GM21723 (cell line): ENCODE data around the gene TRAF1.

ENCODE experiments used
- ATAC-seq: cut with Tn5 transposase; IDR thresholded peaks from one replicate; pipeline ENCODE4 v1.9.1; 2021; ENCODE audit warnings: mild to moderate bottlenecking, moderate library complexity; ENCODE audit not compliant: unreplicated experiment

The TRAF1 gene

DNA sequence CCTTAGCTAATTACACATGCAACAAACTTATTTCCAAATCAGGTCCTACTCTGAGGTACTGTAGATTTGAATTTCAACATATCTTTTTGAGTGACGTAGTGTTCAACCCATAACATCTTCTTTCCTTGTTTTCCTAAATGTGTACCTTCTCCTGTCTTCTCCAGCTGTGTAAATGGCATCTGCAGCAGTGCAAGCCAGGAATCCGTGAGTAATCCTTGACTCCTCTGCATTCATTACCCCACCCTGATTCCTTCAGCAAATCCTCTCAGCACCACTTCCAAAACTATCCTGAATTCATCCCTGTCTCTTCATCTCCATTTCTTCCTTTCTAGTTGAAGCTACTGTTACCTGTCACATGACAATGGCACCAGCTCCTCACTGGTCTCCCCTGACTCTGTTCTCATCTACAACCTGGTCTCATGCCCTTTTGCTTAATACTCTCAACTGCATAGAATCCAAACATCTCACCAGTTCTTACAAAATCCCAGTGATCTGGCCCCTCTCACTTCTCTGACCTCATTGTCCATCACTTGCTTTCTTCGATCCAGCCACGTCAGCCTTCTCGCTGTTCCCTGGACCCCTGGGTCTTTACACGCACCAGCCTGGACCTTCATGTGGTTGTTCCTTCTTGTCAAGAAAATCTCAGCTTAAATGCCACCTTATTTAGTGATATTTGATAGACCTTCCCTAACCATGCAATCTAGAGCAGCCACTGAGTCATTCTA lies 14.6 kb upstream of the TRAF1 start:
- no peak for ATAC-seq

DNA sequence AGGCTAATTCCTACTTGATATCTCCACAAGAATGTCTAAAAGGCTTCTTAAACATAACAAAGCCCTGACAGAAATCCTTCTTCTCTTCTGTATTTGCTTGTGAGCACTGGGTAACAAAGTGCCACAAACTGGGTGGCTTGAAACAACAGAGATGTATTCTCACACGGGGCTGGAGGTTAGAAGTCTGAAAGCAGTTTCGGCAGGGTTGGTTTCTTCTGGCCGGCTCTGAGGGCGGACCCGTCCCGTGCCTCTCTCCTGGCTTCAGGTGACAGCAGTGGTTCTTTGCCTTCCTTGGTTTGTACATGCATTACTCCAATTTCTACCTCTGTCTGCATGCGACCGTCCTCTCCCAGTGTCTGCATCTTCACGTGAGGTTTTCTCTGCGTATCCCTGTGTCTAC lies 14.0 kb upstream of the TRAF1 start:
- no peak for ATAC-seq

GRCh38 chr9:120938851-120939250 lies 12.3 kb upstream of the TRAF1 start:
- ATAC-seq: no peak

DNA sequence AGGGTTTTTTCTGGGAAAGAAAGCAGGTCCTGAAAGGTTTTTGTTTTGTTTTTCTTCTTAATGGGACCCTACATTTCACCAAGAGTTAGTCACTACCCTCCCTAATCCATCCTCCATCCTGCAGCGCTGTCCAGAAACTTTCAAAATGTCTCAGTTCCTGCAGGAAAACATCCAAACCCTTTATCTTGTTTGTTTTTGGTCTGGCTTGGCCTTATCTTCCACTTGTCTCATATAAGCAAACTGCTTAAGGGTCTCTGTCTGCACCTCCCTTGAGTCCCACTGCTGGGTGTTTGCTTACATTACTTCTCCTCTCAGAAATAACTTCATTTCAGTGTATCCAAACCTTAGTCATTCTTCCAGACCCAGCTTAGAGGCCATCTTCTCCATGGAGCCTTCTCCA lies 11.0 kb upstream of the TRAF1 start:
- no peak for ATAC-seq

- no peak for ATAC-seq
Observed at GRCh38 chr9:120937127-120937526, 10.5 kb upstream of the TRAF1 start.

GRCh38 chr9:120936764-120937122 lies 10.1 kb upstream of the TRAF1 start:
- no peak for ATAC-seq

- peak; percentile 51 for ATAC-seq
Observed at GRCh38 chr9:120936011-120936763, 9.6 kb upstream of the TRAF1 start.

- ATAC-seq: no peak
Observed at GRCh38 chr9:120935383-120935857, 8.8 kb upstream of the TRAF1 start.

- ATAC-seq: no peak
Observed at GRCh38 chr9:120934281-120934680, 7.7 kb upstream of the TRAF1 start.

DNA sequence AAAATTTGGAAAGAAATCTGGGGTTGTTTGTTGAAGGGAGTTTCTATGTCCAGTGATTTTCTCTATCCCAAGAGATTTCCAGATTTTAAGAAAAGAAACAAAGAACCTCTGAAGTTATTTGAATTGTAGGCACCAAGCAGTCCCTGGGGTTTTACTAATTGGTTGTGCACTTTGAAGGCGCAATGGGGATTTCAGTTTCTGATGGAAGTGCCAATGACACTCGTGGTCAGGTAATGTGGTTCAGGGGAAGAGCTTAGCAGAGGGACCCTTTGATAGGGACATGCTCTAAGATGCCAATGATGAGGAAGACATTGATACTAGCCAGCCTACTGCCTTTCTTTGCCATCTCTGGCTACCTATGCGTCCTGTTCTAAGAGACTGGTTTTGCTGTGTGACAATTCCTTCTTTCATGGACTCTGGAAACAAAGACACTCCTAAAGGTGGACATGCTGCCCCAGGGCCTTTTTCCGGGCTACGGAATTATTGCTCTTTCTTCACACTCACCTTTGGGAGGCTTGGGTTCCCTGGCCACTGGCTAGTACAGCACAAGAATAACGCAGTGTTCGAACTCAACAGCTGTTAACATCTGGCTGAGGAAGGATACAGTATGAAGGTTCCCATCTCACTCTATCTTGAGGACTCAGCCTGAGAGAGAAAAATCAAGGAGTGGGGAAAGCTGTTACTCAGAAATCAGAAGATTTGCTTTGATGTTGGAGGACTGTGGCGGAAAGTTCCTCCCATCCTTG lies 6.9 kb upstream of the TRAF1 start:
- ATAC-seq: no peak

- no peak for ATAC-seq
Observed at GRCh38 chr9:120932086-120932823, 5.7 kb upstream of the TRAF1 start.

- ATAC-seq: peak; percentile 49
Observed at GRCh38 chr9:120931231-120932085, 4.9 kb upstream of the TRAF1 start.

DNA sequence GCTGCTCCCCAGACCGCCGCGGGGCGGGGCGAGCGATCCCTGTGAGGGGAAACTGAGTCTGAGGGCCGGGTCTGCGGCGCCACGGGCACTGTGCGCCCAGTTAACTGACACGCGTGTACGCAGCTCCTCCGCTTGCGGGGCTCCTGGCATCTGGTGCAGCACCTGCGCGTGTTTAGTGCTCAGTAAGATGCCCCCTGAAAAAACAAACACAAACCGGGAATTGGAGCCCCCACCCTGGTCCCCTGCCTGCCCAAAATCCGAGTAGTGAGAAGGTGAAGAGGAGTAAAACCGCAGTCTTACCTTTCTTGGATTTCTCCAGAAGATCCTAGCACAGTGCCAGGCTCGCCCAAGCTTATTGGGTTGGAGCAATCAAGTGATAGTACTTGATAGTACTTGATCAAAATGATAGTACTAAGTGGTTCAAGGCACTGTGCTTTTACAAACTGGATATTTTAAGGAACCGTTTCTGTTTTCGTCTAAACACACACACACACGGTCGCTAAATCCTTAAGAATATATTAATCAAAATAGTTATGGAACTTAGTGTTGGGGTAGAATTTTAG lies 2.7 kb upstream of the TRAF1 start:
- no peak for ATAC-seq

- peak; percentile 38 for ATAC-seq
Observed at GRCh38 chr9:120928483-120929228, 2.1 kb upstream of the TRAF1 start.

DNA sequence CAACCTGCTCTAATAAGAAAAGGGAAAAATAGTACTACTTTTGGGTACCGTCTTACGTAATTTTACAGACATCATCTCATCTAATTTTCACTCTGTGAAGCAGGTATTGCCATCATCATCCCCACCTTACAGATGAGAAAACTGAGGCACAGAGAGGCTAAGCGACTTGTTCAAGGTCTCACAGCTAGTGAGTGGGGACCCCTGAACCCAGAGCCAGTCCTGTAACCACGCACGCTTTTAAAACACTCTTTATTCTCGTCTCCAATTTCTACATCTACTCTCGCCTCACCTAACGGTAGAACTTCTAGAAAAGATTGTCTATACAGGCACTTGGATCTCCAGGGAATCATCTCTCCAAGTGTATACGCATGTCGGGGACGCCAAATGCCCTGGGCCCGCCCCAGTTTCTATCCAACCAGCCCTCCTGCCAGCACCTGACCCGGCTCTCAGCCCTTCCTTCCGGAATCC lies 1.5 kb upstream of the TRAF1 start:
- peak; percentile 0 for ATAC-seq

GRCh38 chr9:120927269-120928014 lies 846 bp upstream of the TRAF1 start:
- ATAC-seq: no peak

GRCh38 chr9:120925535-120926396 lies 830 bp downstream of the TRAF1 start:
- ATAC-seq: peak; percentile 35
